NCI-H2107 treated with DMSO at 0.1 percent for 48 hours (cell line): Measurements from ENCODE around the gene FAM153A.
"Not testable (repeated sequence)": the region's sequence is repeated elsewhere in the genome, so short reads cannot be mapped to it uniquely, and the experiment has no call there.

Experiments
- DNase-seq: peaks from one replicate; lab custom pipeline; 2025; ENCODE audit not compliant: unreplicated experiment; lab: John Stamatoyannopoulos, UW

FAM153A gene

DNA sequence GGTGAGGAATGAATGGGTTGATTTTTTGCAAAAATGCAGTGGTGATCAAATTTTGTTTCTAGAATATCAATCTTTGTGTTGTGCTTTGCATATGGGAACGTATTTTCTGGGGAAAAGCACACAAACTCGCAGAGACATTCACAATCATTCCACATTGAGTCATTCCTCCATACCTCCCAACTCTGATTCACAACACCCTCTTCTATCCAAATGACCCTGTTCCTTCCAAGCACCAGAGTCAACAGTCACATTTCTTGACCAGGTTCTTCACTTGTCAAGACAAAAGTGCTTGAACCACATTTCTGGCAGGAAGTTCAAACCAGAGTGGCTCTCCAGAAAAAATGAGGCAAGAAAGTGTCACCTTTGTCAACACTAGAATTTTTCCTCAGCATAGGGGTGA, 35.3 kb downstream of the FAM153A start:
- not testable (repeated sequence) for DNase-seq

DNA sequence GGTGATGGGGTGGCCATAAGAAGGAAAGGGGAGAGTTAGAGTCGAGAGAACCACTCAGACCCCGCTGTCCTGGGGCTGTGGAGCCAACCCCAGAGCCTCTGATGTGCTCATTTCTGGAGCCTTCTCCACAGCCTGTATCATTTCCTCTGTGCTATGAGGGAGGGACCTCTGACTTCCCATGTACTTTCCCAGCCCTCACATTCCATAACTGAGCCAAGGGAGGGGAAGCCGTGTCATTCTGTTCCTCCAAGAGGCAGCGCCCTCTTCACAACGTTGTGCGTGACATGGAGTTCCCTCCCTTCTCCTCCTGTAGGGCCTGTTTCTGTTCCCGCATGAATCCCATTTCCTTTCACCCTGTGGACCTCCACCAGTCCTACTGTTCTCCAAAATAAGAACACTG, 57.8 kb downstream of the FAM153A start:
- not testable (repeated sequence) for DNase-seq

DNA sequence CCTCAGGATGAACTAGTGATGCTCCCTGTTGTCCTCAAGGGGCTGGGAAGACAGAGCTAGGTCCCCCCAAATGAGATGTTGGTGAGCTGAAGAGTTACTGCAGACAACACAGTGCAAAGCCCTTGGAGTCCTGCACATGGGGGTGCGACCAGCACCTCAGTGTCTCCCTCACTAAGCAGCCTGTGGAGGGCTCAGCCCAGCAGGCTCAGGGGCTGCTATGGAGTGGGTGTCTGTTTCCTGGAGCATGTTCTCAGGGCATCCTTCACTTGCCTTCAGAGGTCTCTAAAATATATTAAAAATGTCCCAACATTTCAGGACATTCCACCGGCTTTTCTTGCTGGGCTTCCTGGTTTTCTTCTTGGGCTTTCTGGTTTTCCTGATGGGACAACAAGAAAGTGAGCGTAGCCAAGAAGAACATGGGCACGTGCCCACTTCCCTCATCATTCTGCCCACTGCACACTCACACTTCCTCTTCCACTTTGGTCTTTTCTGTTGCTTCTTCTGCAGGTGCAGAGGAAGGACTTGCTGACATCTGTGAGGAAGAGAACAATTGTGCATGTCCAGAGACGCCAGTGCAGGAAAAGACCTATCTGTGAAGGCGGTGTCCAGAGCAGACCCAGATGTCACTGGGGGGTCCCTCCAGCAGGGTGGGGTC, 58.7 kb downstream of the FAM153A start:
- not testable (repeated sequence) for DNase-seq

DNA sequence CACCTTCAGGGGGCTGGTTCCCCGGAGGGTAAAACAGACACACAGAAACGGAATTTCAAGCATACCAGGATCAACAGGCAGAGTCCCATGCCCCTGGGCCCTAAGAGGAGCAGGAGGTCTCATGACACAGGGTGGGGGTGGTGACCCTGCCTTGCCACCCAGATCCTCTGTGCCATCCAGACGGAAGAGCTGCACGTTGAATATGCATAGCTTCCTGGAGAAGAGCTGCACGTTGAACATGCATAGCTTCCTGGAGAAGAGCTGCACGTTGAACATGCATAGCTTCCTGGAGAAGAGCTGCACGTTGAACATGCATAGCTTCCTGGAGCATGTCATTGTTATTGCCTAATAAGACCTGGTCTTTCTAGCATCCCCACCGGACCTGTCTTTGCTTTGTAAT, 59.9 kb downstream of the FAM153A start:
- DNase-seq: not testable (repeated sequence)

DNA sequence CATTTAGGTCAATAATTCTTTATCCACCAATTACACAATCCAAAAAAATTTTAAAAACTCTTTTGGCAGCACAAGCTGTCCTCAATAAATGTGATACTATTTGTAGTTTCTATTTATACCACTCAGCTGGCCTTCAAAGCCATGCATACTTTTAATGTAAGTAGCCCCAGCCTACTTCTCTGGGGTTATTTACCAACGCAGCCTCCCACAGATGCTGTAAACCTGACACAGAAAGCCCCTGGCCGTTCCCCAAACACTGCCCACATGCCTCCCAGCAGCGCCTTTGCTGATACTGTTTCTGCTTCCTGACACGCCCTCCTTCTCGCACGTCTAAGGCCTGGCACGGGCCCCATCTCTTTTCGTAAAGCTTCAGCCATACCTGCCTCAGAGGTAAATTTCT, 62.7 kb downstream of the FAM153A start:
- DNase-seq: not testable (repeated sequence)

DNA sequence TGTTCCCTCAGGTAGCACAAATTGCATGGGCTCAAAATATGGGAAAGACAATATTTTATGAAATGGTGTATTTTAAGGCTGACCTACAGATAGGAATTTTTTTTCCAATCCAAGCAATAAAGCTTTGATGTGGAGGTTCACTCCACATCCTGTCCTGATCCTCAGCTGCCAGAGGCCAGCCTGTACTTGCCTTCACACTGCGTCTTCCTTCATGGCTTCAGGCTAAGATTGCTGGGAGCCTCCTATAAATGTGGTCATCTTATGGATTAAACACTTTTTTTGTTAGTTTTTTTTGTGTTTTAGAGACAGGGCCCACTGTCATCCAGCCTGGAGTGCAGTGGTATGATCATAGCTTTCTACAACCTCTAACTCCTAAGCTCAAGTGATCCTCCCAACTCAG, 67.3 kb downstream of the FAM153A start:
- DNase-seq: not testable (repeated sequence)

DNA sequence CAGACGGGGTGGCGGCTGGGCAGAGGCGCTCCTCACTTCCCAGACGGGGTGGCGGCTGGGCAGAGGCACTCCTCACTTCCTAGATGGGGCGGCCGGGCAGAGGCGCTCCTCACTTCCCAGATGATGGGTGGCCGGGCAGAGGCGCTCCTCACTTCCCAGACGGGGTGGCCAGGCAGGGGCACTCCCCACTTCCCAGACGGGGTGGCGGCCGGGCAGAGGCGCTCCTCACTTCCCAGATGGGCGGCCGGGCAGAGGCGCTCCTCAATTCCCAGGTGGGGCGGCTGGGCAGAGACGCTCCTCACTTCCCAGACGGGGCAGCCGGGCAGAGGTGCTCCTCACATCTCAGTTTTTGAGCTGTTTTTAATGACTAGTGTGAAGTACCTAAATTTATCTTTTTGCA, 86.6 kb downstream of the FAM153A start:
- DNase-seq: not testable (repeated sequence)

DNA sequence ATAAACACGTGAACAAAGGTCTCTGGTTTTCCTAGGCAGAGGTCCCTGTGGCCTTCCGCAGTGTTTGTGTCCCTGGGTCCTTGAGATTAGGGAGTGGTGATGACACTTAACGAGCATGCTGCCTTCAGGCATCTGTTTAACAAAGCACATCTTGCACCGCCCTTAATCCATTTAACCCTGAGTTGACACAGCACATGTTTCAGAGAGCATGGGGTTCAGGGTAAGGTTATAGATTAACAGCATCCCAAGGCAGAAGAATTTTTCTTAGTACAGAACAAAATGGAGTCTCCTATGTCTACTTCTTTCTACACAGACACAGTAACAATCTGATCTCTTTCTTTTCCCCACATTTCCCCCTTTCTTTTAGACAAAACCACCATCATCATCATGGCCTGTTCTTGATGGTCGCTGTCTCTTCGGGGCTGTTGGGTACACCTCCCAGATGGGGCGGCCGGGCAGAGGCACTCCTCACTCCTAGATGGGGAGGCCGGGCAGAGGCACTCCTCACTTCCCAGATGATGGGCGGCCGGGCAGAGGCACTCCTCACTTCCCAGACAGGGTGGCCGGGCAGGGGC, 87.3 kb downstream of the FAM153A start:
- DNase-seq: not testable (repeated sequence)

DNA sequence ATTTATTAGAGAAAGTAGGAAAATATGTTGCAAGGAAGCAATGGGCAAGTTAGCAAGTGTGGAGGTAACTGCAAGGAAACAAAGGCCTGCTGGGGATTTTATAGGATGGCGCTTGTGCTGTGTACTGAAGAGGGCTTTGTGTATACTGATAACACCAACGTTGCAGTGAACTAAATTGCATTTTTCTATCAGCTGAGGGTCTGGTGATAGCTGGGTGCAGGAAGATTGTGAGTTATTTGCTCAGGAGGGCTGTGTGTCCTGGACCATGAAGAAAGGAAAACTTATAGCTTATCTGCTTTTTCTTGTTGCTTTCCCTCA, 88.2 kb downstream of the FAM153A start:
- DNase-seq: not testable (repeated sequence)

DNA sequence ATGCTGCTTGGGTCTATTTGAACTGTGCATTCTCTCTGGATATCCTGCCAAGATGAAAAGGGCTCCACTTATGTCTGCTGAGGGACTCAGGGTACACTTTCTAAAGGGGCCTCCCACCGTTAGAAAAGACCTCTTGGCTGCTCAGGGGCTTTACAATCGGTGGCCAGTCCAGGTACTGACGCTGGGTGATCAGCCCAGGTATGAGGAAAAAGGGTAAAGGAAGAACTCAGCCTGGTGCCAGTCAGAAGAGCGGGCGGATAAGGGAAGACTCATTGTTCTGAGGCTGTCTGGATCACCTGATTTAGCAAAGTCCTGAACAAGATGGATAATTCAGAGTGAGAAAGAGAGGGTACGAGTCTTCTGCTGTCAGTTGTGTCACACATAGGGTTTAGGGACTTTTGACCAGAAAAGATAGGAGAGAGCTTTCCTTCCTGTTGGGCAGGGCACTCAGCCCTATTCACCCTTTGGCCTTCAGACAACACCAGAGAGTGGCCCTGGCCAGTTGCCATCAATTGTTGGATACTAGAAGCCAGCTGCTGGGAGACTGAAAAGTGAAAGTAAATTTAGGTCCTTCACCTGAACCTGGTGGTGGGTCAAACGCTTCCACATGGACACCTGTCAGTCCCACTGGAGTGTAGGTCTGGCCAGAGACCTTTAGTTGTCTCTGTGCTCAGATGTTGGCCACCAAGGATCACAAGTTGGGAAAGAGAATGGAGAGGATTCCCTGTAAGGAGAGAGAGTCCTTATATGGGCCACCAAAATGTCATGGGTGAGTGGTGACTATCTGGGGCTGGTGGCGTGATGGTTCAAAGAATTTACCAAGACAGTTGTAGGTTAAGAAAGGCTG, 88.8 kb downstream of the FAM153A start:
- not testable (repeated sequence) for DNase-seq

DNA sequence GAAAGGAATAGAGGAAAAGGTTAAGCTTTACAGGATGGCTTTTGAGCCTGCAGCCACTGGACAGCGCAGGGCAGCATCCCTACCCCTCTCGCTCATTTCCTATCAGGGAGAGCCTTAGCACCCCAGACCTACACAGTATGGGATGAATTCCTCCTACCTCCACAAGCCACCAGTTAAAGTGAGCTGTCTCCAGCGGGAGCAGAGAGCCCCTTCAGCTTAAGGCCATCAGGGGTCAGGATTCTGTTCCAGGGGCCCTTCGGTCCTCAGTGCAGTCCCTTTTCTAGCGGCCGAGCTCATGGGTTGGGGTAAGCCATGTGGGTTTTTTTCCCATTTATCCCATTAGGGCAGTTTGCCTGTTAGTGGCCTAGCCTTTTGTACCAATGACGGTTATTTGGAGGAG, 89.7 kb downstream of the FAM153A start:
- not testable (repeated sequence) for DNase-seq

DNA sequence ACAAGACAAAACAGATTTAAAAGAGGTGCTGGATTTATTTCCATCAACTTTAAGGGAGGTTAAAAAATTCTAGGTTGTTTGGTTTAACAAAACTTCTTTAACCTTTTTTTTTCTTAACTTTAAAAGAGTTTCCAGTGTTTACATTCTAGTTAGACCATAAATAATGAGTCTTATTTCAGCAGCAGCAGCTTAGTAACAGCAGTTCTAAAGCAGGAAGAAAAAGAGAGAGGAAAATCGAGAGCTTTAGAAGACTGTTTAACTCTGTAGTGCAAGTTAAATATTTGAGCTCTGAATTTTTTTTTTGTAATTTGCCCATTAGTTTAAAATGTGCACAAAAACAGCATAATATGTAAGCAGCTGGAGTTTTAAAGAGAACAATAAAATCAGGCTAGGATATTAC, 90.2 kb downstream of the FAM153A start:
- not testable (repeated sequence) for DNase-seq

DNA sequence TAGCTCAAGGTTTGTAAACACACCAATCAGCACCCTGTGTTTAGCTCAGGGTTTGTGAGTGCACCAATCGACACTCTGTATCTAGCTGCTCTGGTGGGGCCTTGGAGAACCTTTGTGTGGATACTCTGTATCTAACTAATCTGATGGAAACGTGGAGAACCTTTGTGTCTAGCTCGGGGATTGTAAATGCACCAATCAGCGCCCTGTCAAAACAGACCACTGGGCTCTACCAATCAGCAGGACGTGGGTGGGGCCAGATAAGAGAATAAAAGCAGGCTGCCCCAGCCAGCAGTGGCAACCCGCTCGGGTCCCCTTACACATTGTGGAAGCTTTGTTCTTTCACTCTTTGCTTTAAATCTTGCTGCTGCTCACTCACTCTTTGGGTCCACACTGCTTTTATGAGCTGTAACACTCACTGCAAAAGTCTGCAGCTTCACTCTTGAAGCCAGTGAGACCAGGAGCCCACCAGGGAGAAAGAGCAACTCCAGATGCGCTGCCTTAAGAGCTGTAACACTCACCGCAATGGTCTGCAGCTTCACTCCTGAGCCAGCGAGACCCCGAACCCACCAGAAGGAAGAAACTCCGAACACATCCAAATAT, 93.6 kb downstream of the FAM153A start:
- DNase-seq: not testable (repeated sequence)

DNA sequence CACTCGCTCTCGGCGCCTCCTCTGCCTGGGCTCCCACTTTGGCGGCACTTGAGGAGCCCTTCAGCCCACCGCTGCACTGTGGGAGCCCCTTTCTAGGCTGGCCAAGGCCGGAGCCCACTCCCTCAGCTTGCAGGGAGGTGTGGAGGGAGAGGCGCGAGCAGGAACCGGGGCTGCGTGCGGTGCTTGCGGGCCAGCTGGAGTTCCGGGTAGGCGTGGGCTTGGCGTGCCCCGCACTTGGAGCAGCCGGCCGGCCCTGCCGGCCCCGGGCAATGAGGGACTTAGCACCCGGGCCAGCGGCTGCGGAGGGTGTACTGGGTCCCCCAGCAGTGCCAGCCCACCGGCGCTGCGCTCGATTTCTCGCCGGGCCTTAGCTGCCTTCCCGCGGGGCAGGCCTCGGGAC, 94.6 kb downstream of the FAM153A start:
- DNase-seq: not testable (repeated sequence)

DNA sequence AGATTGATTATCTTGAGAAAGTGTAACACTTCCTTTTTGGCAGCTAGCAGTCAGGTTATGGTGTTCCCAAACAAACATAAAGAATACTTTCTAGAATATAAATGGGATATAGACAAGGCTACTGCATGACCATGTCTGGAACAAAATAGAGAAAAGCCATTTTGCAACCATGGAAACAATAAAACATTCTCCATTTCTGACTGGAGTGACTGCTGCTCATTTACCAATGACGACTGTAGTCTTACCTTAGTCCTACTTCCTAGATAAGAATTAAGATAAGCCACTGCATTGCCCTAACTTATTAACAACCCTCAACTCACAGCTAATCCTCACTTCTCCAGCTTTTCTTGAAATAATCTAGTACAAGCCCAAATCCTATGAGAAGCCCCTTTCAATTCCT, 100.8 kb downstream of the FAM153A start:
- not testable (repeated sequence) for DNase-seq
